Mononuclear cell (primary cell): Measurements from ENCODE around the gene USP35. TPM values are rescaled to one million over a fixed set of nuclear protein-coding genes. Genes with fewer than 3 reads are reported as not detected.

ENCODE experiments used
- H3K27me3 ChIP-seq: 2 replicates; pipeline ENCODE4 v1.6.0; 2011; ENCODE audit warnings: low read length, control low read depth; ENCODE audit not compliant: insufficient read depth
- H3K4me1 ChIP-seq: 2 replicates; pipeline ENCODE4 v1.5.1; 2011; ENCODE audit warnings: mild to moderate bottlenecking, low read length, control low read depth; ENCODE audit not compliant: insufficient read depth
- H3K4me3 ChIP-seq: 2 replicates; pipeline ENCODE4 v1.5.1; 2011; ENCODE audit warnings: mild to moderate bottlenecking, low read length, moderate library complexity
- H3K9me3 ChIP-seq: 2 replicates; pipeline ENCODE4 v1.5.1; 2011; ENCODE audit warnings: low read depth, mild to moderate bottlenecking, control low read depth, low read length
- total RNA-seq: library from RNA; depleted of rRNA; stranded (reverse); fragments of >200 nt; gene quantifications from one replicate; pipeline ENCODE4 v1.2.3, GENCODE V29; 2012

The USP35 gene, protein sequence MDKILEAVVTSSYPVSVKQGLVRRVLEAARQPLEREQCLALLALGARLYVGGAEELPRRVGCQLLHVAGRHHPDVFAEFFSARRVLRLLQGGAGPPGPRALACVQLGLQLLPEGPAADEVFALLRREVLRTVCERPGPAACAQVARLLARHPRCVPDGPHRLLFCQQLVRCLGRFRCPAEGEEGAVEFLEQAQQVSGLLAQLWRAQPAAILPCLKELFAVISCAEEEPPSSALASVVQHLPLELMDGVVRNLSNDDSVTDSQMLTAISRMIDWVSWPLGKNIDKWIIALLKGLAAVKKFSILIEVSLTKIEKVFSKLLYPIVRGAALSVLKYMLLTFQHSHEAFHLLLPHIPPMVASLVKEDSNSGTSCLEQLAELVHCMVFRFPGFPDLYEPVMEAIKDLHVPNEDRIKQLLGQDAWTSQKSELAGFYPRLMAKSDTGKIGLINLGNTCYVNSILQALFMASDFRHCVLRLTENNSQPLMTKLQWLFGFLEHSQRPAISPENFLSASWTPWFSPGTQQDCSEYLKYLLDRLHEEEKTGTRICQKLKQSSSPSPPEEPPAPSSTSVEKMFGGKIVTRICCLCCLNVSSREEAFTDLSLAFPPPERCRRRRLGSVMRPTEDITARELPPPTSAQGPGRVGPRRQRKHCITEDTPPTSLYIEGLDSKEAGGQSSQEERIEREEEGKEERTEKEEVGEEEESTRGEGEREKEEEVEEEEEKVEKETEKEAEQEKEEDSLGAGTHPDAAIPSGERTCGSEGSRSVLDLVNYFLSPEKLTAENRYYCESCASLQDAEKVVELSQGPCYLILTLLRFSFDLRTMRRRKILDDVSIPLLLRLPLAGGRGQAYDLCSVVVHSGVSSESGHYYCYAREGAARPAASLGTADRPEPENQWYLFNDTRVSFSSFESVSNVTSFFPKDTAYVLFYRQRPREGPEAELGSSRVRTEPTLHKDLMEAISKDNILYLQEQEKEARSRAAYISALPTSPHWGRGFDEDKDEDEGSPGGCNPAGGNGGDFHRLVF
- total RNA-seq = 6.0 TPM

DNA sequence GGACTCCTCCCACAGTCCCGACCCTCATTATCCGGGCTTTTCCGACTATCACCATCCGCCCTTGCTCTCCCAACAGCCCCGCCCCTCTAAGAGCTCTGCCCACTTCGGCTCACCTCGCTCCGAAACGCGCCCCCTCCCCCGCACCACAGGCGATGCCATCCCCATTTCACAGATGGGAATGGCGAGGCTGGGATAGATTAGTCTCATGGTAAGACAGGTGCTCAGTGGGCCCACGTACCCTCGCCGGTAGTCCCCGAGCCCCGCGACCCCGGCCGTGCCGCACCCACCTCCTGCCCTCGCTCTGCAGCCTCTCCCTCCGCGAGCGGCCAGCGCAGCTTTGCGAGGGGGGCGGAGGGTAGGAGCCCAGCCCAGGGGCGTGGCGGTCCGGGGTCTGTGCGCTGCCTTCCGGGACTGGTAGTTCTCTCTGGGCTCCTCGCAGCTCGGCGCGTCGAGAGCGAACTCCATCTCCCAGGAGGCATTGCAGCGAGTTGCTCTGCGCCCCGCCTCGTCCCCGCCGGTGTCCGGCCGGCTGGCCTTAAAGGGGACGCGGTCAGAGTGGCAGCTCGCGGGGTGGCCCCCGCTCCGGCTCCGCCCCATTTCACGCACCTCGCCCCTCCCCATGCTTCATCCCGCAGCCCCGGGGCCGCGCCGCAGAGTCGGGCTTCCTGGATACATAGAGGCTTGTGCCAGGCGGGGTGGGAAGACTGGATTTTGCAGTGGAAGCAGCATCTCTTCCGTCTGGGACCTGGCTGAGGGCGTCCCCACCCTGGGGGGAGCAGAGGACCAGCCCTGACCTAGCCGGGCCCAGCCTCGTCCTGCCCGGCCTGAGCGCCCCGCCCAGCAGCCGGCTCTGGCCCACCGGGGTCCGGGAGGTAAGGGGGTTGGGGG, at the start of gene USP35, which contains the start of gene KCTD21:
Gene USP35 (plus strand): TSS at position 634 of the 888 bp plus-strand sequence. CDS start 7,327 bp downstream, outside the sequence.
Gene KCTD21 (minus strand): TSS at position 341 of the 888 bp plus-strand sequence. CDS start 14,072 bp downstream, outside the sequence.
- peak within 1 kb of the TSS; percentile 87 for H3K4me3 ChIP-seq
- no peaks in the 10 kb centered on the region for H3K9me3 ChIP-seq
- H3K27me3 ChIP-seq = no peaks in the 10 kb centered on the region
- H3K4me1 ChIP-seq = peaks cover 42% of the 10 kb centered on the region

- peaks cover 32% of the 10 kb centered on the region for H3K4me1 ChIP-seq
- H3K27me3 ChIP-seq = no peaks in the 10 kb centered on the region
- no peaks in the 10 kb centered on the region for H3K9me3 ChIP-seq
- H3K4me3 ChIP-seq = peak within 1 kb of the TSS; percentile 62
Measured at GRCh38 chr11:78139422-78140391, 49.0 kb upstream of the USP35 start, which contains the start of gene ALG8. TSS of gene ALG8 (minus strand) at chr11:78139626. CDS start at chr11:78139588, 38 bp downstream.

GRCh38 chr11:78140392-78141077, 48.2 kb upstream of the USP35 start:
- Histone ChIP-seq H3K9me3 (no peaks in the 10 kb centered on the region), H3K4me3 (no peak overlapping the region), H3K4me1 (peaks cover 32% of the 10 kb centered on the region), H3K27me3 (no peaks in the 10 kb centered on the region)

DNA sequence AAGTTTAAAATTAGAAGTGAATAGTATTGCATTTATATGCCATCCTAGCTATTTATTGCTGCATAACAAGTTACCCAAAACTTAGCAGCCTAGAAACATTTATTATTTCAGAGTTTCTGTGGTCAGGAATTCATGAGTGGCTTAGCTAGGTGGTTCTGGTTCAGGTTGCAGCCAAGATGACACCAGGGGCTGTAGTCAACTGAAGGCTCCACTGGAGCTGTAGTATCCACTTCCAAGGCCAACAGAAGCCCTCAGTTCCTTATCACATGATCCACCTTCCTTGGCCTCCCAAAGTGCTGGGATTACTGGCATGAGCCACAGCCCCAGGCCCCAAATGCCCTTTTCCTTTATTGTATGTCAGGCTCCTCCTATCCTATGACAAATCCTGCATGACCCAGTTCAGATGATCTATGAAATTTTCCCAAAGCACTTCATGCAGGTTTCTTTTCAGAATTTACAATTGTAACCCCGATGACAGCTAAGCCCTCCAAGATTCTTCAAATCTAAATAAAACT, 43.2 kb upstream of the USP35 start:
- H3K4me3 ChIP-seq = no peak overlapping the region
- H3K9me3 ChIP-seq = no peaks in the 10 kb centered on the region
- no peaks in the 10 kb centered on the region for H3K27me3 ChIP-seq
- peaks cover 16% of the 10 kb centered on the region for H3K4me1 ChIP-seq

DNA sequence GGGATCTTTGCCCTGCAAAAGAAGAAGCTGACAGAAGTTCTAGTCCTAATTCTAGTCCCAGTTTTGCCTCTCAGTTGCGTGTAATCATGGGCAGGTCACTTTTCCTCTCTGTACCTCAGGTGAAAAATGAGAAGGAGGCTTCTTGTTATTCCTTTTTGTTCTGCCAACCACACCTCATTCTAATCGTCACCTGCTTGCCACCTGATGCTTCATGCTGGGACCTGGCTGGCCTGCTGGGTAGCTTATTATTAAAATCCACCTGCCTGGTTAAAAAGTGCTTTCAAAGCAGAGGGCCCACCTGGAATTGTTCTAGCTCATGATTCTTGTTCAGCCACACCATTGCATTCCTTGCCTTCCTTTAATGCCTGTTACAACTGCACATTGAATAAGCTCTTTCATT, 40.9 kb upstream of the USP35 start:
- H3K4me3 ChIP-seq = no peak overlapping the region
- H3K4me1 ChIP-seq = peaks cover 10% of the 10 kb centered on the region
- H3K9me3 ChIP-seq = no peaks in the 10 kb centered on the region
- no peaks in the 10 kb centered on the region for H3K27me3 ChIP-seq

DNA sequence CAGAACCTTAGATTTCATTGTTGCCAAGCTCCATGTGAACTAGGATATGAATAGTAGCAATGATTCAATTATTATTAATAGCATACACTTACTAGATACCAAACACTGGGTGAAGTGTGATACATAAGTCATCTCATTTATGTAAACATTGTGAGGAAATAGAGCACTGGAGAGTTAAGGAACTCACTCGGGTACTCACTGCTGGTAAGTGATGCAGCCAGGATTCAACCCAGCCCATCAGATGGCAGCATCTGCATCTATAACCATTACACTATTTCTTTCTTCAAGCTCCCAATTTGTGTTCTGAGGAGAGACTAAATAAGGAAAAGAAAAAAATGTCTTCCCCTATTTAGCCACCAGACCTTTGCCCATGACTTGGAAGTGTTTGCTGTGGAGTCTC, 39.1 kb upstream of the USP35 start:
- Histone ChIP-seq H3K9me3 (no peaks in the 10 kb centered on the region), H3K4me1 (no peaks in the 10 kb centered on the region), H3K4me3 (no peak overlapping the region), H3K27me3 (no peaks in the 10 kb centered on the region)

- no peaks in the 10 kb centered on the region for H3K9me3 ChIP-seq
- no peaks in the 10 kb centered on the region for H3K4me1 ChIP-seq
- no peak overlapping the region for H3K4me3 ChIP-seq
- no peaks in the 10 kb centered on the region for H3K27me3 ChIP-seq
Measured at GRCh38 chr11:78150346-78150745, 38.4 kb upstream of the USP35 start.

DNA sequence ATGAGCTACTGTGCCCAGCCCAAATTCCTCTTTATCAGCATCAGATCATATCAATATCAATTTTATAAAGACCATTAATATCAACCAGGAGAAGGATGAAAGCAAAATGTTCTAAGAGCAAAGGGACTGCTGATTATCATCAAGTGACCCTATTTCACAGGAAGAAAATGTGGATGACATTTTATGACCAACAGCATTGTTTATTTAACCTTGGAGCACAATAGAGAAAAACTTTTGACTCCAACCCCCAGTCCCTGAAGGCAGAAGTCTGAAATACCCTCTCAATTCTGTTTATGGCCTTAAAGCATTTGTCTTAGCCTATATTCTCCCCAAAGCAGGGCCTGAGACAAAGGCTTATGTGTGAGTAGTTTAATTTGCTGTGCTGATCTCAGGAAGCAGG, 38.0 kb upstream of the USP35 start:
- no peaks in the 10 kb centered on the region for H3K9me3 ChIP-seq
- H3K27me3 ChIP-seq = no peaks in the 10 kb centered on the region
- no peaks in the 10 kb centered on the region for H3K4me1 ChIP-seq
- no peak overlapping the region for H3K4me3 ChIP-seq

- Histone ChIP-seq H3K9me3 (no peaks in the 10 kb centered on the region), H3K4me1 (no peaks in the 10 kb centered on the region), H3K4me3 (no peak overlapping the region), H3K27me3 (no peaks in the 10 kb centered on the region)
Measured at GRCh38 chr11:78151804-78152203, 36.9 kb upstream of the USP35 start.

DNA sequence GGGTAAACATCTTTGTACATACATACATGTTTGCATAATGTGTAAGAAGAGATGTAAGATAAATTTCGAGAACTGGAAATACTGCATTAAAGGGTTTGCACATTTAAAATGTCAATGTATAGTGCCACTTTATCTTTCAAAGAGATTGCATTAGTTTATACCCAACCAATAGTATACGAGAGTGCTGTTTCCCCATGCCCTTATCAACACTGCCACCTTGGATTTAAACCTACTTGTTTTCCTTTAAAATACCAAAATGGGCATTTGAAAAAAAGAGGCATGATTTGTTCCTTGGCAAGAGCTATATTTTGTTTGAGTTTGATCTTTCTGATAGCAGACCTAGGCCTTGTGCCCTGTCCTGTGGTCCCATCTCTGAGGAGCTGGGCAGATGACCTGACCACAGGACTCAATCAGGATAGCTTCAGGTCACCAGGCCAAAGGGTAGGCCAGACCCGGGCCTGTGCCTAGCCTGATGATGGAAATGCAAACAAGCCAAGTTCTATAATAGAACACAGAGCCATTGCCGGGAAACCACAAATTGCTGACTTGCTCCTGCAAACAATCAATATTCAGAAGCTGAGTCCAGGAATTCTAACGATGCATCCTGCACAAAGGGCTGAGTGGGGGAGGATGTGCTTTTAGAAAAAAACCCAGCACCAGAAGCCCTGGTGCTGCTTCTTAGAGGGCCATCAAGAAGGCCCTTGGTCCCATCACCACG, 32.4 kb upstream of the USP35 start:
- Histone ChIP-seq H3K4me3 (no peak overlapping the region), H3K9me3 (no peaks in the 10 kb centered on the region), H3K4me1 (no peaks in the 10 kb centered on the region), H3K27me3 (no peaks in the 10 kb centered on the region)

DNA sequence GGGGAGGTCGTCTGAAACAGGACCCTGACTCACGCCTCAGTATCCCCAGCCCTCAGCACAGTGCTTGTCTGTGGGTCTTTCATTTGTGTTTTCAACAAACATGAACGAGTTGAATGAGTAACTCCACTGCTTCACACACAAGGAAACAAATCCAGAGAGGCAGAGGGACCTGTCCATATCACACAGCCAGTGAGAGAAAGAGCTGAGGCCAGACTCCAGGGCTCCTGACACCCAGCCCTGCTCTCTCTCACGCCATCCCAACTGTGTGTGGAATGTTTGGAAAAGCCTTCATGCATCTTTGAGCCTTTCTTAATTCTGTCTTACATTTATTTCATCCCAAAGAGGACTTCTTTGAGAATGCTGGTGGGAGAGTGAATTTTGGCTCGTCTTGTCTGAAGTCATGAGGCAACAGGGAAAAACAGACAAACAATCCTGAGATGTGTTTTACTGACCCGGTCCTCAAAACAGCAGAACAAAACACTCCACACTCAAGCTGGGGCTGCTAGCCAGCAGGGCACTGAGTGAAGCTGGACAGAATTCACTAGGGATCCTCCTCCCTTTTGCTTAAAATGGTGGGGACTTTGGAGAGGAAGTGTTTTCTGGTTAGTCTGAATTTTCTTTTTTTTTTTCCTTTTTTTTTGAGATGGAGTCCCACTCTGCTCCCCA, 29.6 kb upstream of the USP35 start:
- H3K4me1 ChIP-seq = no peaks in the 10 kb centered on the region
- no peaks in the 10 kb centered on the region for H3K27me3 ChIP-seq
- no peaks in the 10 kb centered on the region for H3K9me3 ChIP-seq
- H3K4me3 ChIP-seq = no peak overlapping the region

- no peaks in the 10 kb centered on the region for H3K27me3 ChIP-seq
- no peak overlapping the region for H3K4me3 ChIP-seq
- H3K4me1 ChIP-seq = no peaks in the 10 kb centered on the region
- H3K9me3 ChIP-seq = no peaks in the 10 kb centered on the region
Measured at GRCh38 chr11:78160557-78160956, 28.2 kb upstream of the USP35 start.
